ENCODE data around the gene CST8.

The CST8 gene

DNA sequence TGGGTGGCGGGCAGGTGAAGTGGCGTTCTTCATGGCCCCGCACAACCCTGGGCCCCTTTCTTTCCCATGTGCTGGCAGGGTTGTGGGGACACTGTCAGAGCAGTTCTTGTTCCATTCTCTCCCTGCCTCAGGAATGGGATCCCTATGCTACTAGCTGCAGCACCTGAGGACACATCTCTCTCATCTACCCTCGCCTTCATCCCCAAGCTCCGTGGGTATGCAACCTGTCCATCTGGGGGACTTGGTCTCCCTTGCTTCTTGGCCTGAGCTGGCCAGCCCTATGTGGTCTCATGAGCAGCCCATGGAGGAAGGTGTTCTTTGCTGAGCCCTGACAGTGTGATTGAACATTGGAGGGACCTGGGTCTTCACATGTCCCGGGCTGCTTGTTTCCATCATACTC lies 53.2 kb downstream of the CST8 start:
- peaks cover 9% of the 10 kb centered on the region for H3K27me3 Mint-ChIP-seq
- peaks cover under 1% of the 10 kb centered on the region for H3K9me3 Mint-ChIP-seq
- H3K4me3 Mint-ChIP-seq, result no peak overlapping the region
- no peak for ATAC-seq (ENCODE audit: low read depth)
- no peak for DNase-seq (ENCODE audit: low spot score in 2 of 2)
- no peaks in the 10 kb centered on the region for H3K4me1 Mint-ChIP-seq
- no peak overlapping the region for H3K27ac Mint-ChIP-seq
- no peaks in the 10 kb centered on the region for H3K36me3 Mint-ChIP-seq
